Measurements from ENCODE around the gene KRTAP10-1.
A peak's percentile ranks its signal among the peaks of the same experiment; 100 is the strongest.

Gene KRTAP10-1

DNA sequence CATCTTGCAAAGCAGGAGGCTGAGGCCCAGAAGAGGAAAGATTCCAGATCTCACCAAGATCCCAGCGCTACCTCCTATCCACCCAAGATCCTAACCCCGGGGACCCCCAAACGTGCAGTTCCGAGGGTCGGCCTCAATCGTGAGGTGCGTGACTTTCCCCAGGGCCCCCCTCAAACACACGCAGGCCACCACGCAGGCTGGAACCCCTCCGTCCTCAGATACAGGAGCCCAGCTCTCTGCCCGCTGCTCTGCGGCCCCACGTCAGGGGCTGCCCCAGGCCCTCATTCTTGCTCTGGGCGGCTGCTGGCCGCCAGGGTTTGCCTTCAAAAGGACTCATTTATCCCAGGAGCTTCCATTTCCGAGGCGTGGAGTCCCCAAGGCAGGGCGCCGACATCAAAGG is 39.9 kb downstream of the KRTAP10-1 start:
- DNase-seq: no peak

DNA sequence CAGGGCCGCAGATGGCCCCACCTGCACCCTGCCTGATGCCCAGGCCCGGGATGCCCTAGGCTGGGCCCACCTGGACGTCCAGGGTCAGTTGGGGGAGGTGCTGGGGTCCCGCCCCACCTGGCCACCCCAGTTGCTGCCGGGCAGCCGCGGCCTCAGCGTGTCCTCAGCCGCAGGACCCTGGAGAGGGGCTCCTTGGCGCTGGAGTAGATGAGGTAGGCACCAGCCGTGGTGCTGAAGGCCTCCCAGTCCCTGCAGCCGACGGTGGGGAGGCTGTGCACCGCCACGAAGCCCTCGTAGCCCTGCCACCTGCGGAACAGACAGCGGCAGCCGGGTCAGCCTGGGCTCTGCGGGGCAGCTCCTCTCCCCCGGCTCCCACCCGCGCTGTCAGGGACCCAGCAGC is 40.4 kb downstream of the KRTAP10-1 start:
- no peak for DNase-seq

DNA sequence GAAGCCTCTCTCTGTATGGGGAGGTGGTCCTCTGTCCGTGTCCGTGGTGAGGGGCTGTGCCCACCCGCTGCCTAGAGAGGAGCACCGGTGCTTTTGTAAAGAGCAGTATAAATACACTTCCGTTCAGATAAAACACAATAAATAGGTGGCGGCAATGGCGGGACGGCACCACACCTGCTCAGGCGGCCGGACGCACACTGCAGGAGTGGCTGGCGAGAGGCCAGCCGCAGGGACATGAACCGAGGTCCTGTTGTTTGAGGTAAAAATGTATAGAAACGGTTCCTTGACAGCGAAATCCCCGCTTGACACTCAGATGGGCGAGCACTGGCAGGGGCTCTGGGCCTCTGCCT is 40.8 kb downstream of the KRTAP10-1 start:
- DNase-seq: peak; percentile 28

DNA sequence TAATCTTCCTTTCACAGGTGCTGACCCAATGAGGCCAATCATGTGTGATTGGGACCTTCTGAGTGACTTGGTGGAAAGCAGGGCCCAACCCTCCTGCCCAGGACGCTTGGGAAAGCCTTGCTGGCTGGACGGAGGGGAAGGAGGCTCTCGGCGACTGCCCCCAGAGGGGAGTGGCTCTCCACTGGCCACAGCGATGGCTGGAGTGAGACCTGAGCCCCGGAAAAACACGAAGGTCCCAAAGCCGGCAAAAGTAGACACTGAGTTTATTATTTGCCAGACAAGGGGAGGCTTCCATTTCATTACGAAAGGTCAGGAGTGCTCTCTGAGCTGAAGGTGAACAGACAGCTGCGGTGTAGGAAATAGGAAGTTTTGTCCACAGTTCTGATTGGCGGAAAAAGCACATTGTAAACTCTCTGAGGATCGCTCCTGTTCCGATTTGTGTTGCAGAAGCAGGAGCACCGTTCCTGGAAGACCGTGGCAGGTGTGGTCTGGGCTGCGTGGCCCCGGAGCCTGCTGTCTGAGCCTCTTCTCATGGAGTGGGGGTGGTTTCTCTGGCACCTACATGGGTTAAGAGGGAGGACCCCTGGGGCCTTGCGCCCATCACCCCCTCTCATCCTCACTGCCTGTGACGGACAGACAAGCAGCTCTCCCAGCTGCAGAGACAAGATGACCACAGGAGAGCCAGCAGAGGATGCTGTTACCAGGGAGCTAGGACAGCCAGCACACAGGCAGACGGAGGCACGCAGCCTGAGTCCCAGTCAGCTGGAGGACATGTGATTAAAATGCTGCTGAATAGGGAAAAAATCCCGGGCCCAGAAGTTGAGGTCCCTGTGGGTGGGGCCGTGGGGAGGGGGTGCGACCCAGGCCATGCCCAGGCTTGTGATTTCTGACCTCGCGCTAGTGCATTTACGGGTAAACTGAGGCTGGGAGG is 41.5 kb downstream of the KRTAP10-1 start:
- no peak for DNase-seq

DNA sequence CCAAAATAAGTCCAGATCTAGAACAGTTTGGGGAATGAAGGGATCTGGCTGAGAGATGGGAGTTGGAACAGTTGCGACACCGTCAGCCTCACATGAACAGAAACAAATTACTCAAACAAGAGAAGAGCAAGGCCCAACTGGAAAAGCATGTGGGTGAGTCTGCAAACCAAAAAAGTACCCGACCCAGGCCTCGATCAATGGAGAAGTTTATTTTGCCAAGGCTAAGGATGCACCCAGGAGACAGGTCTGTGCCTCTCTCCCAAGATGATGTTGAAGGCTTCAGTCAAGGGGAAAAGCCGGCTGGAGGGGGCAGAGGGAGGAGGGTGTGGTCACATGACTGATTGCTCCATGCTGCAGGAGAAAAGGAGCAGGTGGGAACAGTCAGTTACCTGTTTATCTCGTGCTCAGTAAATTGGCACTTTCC is 42.3 kb downstream of the KRTAP10-1 start:
- peak; percentile 76 for DNase-seq

DNA sequence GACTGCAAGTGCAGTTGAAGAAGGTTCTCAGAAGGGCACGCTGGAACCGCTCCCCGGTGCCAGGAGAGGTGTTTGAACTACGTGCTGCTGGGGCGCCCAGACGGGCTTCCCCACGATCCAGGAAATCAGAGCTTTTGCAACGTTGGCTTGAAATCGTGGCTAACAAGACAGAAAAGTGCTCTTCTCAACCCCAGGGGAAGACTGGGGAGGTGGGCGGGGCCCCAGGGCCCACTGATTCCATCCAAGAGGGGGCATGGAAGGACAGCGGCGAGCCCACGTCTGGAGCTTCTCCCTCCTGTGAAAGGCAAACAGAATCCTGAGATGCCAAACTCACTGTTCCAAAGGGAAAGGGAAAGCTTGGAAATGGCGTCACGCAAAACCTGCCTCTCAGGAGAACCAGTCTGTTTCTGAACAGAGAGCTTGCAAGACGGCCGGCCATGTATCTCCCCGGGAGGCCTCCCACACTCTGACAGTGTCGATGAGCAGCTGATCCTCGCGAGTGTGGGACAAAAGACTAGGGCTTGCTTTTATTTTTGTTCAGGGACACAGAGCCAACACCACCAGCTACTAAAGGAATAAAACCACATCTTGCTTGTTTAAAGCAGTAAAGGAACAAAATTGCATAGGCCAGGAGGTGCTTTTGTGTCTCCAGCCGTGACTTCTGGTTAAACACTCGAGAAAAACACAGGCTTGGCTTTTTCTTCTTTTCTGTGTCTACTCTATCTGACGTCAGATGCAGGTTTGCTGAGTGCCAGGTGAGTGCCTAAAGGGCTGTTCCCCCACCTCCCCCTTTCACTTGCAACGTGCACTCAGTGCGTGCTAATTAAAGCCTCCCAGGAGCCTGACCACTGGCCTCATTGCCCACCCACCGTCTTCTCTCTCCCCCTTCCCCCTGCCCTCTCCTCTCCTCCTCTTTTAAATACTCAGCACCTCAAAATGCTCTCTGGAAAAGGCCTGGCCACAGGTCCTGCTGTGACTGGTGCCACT is 43.1 kb downstream of the KRTAP10-1 start:
- peak; percentile 22 for DNase-seq

DNA sequence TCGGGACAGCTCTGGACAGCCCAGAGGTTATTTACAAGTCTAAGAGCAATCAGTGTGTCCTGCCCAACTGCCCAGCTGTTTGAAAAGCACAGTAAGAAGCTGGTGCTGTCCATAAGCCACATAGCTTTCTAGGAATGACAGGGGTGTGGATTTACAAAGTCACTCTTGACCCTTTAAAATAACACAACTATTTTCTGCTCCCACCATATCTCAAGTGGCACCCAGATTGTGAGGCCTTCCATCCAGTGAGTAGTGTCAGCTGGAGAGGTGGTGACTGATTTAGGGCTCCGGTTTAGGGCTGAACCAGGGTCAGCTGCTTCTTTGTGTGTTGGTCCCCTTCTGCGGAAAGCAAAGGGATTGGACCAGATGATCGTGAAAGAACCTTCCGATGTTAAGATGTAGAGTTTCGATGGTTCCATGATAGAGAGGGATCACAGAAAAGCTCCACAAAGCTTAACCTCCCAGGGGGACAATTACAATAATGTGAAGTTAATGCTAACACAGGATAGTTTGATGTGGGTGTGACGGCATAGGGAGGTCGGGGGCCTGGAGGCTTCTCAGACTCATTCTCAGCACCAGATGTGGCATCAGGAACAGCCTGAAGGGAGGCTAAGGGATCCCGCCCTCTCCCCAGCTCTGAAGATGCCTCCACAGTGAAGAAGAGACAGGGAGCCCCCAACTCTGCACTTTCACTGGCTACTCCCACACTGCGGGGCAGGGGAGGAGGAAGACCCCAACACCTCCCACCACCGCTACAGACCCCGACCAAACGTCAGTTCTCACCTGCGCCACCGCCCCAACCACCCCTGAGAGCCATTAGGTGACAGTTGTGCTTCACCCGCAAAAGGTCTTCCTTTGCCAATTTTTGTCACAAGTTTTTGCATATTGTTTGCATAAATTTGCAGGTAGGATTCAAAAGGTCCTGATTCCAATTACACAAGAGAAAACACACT is 44.1 kb downstream of the KRTAP10-1 start:
- no peak for DNase-seq

DNA sequence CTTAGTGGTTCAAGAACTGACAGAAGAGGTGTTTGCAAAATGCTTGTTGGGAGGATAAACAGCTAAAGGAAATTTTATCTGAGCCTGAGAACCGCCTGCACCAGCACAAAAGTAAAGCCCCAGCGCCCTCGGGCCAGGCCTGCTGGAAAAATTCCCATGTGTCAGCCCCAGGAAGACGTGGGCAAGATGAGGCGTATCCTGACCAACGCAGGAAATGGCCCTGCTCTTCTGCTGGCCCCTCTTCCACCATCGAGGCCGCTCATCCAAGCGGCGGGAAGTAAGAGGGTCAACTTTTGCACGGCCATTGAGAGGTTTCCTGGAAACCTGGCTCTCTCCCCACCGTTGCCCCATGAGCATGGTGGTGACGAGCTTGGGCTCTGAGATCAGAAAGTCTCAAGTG is 45.0 kb downstream of the KRTAP10-1 start:
- no peak for DNase-seq

DNA sequence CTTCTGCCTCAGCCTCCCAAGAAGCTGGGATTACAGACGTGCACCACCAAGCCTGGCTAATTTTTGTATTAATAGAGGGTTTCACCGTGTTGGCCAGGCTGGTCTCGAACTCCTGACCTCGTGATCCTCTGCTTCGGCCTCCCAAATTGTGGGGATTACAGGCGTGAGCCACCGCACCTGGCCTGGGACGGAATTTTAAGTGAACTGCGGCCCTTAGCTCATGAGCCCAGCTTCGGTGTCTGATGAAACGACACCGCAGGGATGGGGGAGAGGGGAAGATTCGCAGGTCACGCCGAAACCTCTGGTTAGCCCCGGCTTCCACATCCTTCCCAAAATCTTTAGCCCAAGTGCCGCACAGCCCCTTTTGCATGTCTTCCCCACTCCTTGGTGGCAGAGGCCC is 45.6 kb downstream of the KRTAP10-1 start:
- DNase-seq: no peak

DNA sequence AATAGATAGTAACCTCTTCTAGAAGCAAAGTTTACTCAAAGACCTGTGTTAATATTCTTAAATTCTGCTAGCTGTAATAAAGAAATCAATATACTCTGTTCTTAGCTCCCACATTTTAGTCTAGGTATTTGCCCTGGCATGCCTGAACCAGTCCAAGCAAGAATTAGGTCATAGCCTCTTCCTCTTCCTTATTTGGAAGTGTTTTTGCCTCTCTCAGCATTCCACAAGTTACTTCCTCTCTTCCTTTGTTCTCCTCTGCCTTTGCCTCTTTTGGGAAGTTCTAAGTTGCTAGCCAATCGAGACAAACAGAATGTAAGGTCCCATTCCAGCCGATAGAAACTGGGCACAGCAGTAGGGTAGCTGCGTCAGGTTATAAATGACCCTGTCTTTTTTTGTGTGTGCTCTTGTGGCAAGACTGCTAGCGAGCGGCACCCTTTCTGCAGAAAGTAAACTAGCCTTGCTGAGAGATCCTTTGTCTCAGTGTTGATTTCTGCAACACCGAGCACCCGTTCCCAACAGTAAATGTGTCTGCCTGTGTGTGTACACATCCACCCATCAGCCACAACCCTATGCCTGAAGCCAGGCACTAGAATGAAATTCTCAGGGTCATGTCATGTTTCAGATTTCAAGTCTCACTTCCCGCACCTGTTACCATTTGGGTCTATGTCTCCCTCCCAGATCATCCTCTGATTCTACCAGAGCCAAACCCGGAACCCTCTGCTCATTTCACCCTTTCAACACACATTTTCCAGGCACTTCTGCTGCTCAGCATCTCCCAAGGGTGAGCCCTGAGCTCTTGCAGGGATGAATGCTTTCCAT is 47.2 kb downstream of the KRTAP10-1 start:
- DNase-seq: no peak

DNA sequence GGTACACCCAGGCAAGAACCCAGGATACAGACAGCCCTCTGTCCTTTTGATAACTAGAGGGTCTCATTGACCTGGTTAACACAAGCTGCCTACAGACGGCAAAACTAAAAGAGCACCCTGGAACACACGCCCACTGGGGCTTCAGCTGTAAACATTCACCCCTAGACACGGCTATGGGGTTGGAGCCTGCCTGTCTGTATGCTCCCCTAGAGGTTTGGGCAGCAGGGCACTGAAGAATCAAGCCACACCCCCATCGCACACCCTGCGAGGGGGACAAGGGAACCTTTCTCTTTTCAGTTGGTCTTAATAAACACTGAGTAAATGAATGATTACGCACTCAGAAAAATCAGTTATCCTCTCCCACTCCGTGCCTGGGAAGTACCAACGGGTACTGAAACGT is 49.2 kb downstream of the KRTAP10-1 start:
- no peak for DNase-seq

DNA sequence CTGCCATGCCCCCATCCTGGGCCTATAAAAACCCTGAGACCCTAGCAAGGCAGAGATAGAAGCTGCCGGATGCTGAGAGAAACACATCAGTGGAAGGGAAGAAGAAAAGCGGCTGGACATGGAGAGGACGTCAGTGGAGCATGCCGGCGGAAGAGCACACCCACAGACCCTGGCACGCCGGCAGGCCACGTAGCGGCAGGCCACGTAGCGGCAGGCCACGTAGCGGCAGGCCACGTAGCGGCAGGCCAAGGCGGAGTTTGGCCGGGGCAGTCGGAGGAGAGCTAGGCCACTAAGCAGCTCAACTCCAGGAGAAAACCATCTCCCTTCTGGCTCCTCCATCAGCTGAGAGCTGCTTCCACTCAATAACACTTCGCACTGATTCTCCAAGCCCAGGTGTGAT is 49.6 kb downstream of the KRTAP10-1 start:
- DNase-seq: no peak

DNA sequence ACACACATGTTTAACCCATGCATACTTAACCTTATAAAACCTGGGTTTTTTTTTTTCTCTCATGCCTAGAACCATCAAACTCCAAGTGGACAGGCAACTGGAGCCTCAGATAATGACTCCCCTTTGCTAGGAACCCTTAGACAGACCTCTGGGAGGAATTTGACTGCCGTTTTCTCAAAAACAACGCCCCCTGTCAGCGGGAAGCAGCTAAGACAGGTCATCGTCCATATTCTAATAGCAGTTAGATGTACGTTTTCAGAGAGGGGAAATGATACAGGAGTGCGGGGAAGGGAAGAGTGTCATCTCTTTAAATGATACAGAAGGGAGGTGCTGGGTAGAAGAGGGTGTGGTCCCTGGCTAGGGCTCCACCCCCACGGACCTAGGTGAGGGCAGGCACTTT is 50.0 kb downstream of the KRTAP10-1 start:
- no peak for DNase-seq
